Testis (tissue), 3 donors: Measurements from ENCODE around the gene NAA80. TPM values are rescaled to one million over a fixed set of nuclear protein-coding genes. Genes with fewer than 3 reads are reported as not detected.
A peak's percentile ranks its signal among the peaks of the same experiment; 100 is the strongest.

Source experiments
- DNase-seq: peaks from one replicate; pipeline ENCODE4 v3.0.0-alpha.2; 2019
- H3K27ac ChIP-seq, 2 donors: fragments of 200-600 bp; sonication (generic); one replicate each; pipeline ENCODE4 v1.5.1; 2019
- H3K27me3 ChIP-seq: fragments of 200-600 bp; sonication (generic); one replicate; pipeline ENCODE4 v1.5.1; 2019
- H3K36me3 ChIP-seq: fragments of 200-600 bp; sonication (generic); one replicate; pipeline ENCODE4 v1.5.1; 2017; ENCODE audit warnings: low read depth; ENCODE audit errors: missing control alignments
- H3K4me1 ChIP-seq: fragments of 200-600 bp; sonication (generic); one replicate; pipeline ENCODE4 v1.5.1; 2019
- H3K4me3 ChIP-seq, 2 donors: fragments of 200-600 bp; sonication (generic); one replicate each; pipeline ENCODE4 v1.5.1; 2017 to 2019
- H3K9me3 ChIP-seq: fragments of 200-600 bp; sonication (generic); one replicate; pipeline ENCODE4 v1.5.1; 2017
- POLR2A ChIP-seq: fragments of 450-650 bp; IDR thresholded peaks from one replicate; pipeline ENCODE4 v1.6.1; 2017; ENCODE audit warnings: antibody characterized with exemption, mild to moderate bottlenecking, moderate library complexity
- whole genome bisulfite sequencing, 2 donors: methylation state at CpG; one replicate each; pipeline ENCODE4 v1.1.5; 2018; 5-methylcytosine and 5-hydroxymethylcytosine counted together
- intact Hi-C: fragments of 100-400 bp; cut with DNase I; formaldehyde crosslinking; loops from one replicate; pipeline ENCODE4 v1.15.1; 2023; ENCODE audit warnings: low total_unique reads
- polyA plus RNA-seq: library from polyadenylated mRNA; stranded (reverse); fragments of 350-450 nt; fragmentation: Illumina TruSeq; extraction: RNeasy Lipid Tissue Mini Kit (QIAGEN cat#74804); gene quantifications from one replicate; pipeline ENCODE4 v1.2.3, GENCODE V29; 2014; ENCODE audit warnings: low read depth, low replicate concordance; ENCODE audit not compliant: insufficient read depth
- total RNA-seq, 2 donors: library from RNA; depleted of rRNA; stranded (reverse); fragments of >200 nt; gene quantifications; one replicate each; pipeline ENCODE4 v1.2.3, GENCODE V29; 2016
- TF ChIP-seq, protein P1 (sequence below), 3 experiments: fragments of 450-650 bp in 2 of 3; fragments of 200-600 bp in 1 of 3; sonication (generic) in 1 of 3; IDR thresholded peaks; one replicate each; pipeline ENCODE4 v1.5.1; 2016 to 2019; ENCODE audit warnings: antibody characterized with exemption in 3 of 3, mild to moderate bottlenecking in 2 of 3, moderate library complexity in 1 of 3

Gene NAA80
- total and polyA plus RNA-seq, 3 donors from 2014 or later: 37.9 to 79.4 (median 72.4) TPM

DNA sequence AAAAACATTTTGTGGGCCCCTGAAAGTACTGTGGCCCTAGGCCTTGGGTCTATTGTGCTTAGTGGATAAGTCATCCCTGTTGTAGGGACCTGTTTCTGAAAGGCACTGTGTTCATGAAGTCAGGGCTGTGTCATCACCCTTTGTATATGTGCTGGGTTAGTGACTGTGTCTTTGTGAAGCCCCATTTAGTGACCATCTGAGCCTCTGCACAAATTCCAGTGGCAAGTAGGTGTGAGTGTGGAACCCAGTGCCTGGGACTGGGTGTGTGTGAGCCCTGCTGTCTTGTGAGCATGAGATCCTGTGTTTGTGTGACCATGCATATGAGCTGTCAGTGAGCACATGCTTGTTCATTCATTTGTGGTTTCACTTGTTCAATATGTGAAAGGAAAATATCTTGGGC, 5.4 kb upstream of the NAA80 start:
- intact Hi-C loops: no loop called here
- TF ChIP-seq, protein P1, sequence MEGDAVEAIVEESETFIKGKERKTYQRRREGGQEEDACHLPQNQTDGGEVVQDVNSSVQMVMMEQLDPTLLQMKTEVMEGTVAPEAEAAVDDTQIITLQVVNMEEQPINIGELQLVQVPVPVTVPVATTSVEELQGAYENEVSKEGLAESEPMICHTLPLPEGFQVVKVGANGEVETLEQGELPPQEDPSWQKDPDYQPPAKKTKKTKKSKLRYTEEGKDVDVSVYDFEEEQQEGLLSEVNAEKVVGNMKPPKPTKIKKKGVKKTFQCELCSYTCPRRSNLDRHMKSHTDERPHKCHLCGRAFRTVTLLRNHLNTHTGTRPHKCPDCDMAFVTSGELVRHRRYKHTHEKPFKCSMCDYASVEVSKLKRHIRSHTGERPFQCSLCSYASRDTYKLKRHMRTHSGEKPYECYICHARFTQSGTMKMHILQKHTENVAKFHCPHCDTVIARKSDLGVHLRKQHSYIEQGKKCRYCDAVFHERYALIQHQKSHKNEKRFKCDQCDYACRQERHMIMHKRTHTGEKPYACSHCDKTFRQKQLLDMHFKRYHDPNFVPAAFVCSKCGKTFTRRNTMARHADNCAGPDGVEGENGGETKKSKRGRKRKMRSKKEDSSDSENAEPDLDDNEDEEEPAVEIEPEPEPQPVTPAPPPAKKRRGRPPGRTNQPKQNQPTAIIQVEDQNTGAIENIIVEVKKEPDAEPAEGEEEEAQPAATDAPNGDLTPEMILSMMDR (IDR thresholded peaks at IDR 0.05): no peak
- no peak for TF ChIP-seq POLR2A
- no peak overlapping the region for H3K4me3 ChIP-seq
- H3K27me3 ChIP-seq: no peaks in the 10 kb centered on the region
- no peak overlapping the region for H3K27ac ChIP-seq
- H3K36me3 ChIP-seq: no peaks in the 10 kb centered on the region
- no peaks in the 10 kb centered on the region for H3K9me3 ChIP-seq
- DNase-seq: no peak
- peaks cover 17% of the 10 kb centered on the region for H3K4me1 ChIP-seq

DNA sequence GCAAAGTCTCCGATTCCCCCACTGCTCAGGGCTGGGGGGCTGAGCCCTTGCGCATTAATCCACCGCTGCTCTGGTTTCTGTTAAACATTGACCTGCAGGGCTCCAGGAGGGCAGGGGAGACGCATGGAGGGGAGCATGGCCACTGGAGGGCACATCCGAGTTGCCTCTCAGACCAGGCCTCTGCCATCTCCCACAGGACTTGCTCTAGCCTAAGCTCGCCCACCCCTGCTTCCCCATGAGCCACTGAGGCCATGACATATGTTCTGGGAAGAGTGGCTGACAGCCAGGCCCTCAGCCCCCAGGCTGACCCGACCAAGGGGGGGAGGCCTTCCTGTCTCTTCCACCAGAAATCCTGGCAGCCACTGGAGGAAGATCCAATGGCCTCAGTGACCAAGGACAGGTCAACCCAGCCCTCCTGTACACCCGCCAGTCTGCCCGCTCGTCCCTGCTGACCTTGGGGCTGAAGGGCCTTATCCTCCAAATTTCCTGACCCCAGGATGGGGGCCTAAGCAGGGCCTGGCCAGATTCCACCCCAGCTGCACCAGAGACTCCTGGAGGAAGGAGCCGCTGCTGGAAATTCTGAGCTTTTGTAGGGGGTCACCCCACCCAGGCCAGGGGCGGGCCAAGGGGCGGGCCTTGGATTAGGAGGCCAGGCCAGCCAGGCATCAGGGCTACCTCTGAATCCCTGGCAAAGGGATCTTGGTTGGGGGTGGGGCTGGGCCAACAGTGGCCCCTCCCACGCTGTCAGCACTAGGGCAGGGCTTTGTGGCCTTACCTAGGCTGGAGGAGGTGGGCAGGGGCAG, 4.0 kb upstream of the NAA80 start, which contains the start of gene HYAL1:
HYAL1 (minus strand) TSS at position 562 of the 803 bp plus-strand sequence. CDS start 618 bp downstream, outside the sequence.
- H3K27me3 ChIP-seq: no peaks in the 10 kb centered on the region
- H3K9me3 ChIP-seq: no peaks in the 10 kb centered on the region
- no peak for DNase-seq
- WGBS, 2 donors: 52 to 69% methylated on average over 3 to 14 of the region's 14 CpGs
- H3K4me1 ChIP-seq: peaks cover 24% of the 10 kb centered on the region
- no peak for TF ChIP-seq POLR2A
- TF ChIP-seq, protein P1 (IDR thresholded peaks at IDR 0.05): no peak
- H3K4me3 ChIP-seq: no peak within 1 kb of the TSS
- H3K27ac ChIP-seq: peak within 1 kb of the TSS; percentile 55 to 62
- intact Hi-C loops: no loop called here
- no peaks in the 10 kb centered on the region for H3K36me3 ChIP-seq

DNA sequence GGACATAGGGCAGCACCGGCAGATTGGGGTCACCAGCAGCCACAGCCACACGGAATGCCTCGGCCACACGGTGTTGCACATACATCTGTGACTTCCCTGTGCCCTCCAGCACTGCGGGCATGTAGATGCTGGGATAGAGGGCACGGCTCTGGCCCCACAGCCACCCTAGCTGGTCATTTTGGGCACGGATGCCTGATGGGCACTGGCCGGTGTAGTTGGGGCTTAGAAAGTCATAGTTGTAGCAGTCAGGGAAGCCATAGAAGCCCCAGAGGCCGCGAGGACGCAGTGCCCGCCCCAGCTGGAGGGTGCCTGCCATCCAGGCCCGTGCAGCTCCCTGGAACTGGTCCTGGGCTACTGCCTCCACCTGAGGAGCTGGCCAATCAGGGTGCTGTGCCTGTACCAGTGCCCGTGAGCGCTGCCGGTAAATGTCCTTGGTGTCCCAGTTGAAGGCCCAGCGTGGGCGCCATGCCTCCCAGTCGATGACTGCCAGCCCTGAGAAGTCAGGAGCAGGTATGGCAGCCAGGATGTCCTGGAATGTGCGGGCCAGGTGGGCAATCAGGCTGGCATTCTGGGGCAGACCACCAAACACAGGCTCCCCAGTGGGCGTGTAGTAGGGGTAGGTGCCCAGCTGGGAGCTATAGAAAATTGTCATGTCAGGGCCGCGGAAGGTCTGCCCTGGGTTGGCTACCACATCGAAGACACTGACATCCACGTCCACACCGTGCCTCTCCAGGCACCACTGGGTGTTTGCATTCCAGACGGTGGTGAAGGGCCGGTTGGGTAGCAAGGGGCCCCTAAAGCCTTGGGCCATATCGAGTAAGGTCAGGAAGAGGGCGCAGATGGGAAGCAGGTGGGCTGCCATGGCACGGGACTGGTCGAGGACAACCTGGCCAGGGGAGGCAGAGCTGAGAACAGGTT, 3.1 kb upstream of the NAA80 start:
- WGBS, 2 donors: 88% methylated on average over 20 to 32 of the region's 32 CpGs
- no peaks in the 10 kb centered on the region for H3K27me3 ChIP-seq
- H3K9me3 ChIP-seq: no peaks in the 10 kb centered on the region
- no peak for DNase-seq
- peak overlapping the region; percentile 55 to 62 for H3K27ac ChIP-seq
- TF ChIP-seq POLR2A: no peak
- TF ChIP-seq, protein P1 (IDR thresholded peaks at IDR 0.05): no peak
- intact Hi-C loops: no loop called here
- peaks cover 25% of the 10 kb centered on the region for H3K4me1 ChIP-seq
- no peaks in the 10 kb centered on the region for H3K36me3 ChIP-seq
- no peak overlapping the region for H3K4me3 ChIP-seq

DNA sequence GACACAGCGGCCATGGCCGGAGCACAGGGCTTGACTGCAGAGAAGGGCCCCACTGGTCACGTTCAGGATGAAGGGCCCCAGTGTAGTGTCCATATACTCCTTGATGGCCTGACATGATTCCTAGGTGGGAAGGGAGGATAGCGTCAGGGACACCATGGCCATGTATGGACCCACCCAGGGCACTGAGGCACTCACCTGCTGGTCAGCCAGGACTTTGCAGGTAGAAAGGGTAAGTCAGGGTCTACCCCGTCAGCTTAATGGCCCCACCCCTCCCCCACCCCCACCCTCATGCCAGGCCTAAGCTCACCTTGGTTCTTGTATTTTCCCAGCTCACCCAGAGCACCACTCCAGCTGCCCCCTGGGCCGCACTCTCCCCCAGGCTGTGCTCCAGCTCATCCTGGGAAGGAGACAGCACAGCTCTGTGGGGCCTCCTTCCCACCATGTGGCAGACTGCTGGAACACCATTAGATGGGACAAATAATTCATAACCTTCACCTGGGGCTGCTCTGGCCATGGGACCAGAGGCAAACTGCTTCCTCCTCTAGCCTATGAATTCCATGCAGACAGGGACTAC, 1.6 kb upstream of the NAA80 start:
- H3K4me1 ChIP-seq: peaks cover 25% of the 10 kb centered on the region
- no peaks in the 10 kb centered on the region for H3K27me3 ChIP-seq
- intact Hi-C loops: no loop called here
- no peak overlapping the region for H3K4me3 ChIP-seq
- H3K27ac ChIP-seq: peak overlapping the region in 1 of 2 donors; percentile 85
- 85 to 96% methylated on average over 5 to 6 of the region's 6 CpGs for WGBS, 2 donors
- TF ChIP-seq, protein P1 (IDR thresholded peaks at IDR 0.05): no peak
- TF ChIP-seq POLR2A: no peak
- H3K36me3 ChIP-seq: no peaks in the 10 kb centered on the region
- no peak for DNase-seq
- H3K9me3 ChIP-seq: no peaks in the 10 kb centered on the region
